A549 treated with GW870086 at 1 μM for 4 hours (cell line): ENCODE data around the gene FUT7. TPM values are rescaled to one million over a fixed set of nuclear protein-coding genes. Genes with fewer than 3 reads are reported as not detected.

Source experiments
- total RNA-seq: library from RNA; stranded (reverse); fragments of 200-300 nt; extraction: Qiagen RNA extraction; gene quantifications from 5 replicates; pipeline ENCODE4 v1.2.3, GENCODE V29; 2022; ENCODE audit warnings: low read depth

FUT7 gene, protein sequence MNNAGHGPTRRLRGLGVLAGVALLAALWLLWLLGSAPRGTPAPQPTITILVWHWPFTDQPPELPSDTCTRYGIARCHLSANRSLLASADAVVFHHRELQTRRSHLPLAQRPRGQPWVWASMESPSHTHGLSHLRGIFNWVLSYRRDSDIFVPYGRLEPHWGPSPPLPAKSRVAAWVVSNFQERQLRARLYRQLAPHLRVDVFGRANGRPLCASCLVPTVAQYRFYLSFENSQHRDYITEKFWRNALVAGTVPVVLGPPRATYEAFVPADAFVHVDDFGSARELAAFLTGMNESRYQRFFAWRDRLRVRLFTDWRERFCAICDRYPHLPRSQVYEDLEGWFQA
- total RNA-seq = 0.06 TPM in 1 of 5 replicates, not detected in the others

DNA sequence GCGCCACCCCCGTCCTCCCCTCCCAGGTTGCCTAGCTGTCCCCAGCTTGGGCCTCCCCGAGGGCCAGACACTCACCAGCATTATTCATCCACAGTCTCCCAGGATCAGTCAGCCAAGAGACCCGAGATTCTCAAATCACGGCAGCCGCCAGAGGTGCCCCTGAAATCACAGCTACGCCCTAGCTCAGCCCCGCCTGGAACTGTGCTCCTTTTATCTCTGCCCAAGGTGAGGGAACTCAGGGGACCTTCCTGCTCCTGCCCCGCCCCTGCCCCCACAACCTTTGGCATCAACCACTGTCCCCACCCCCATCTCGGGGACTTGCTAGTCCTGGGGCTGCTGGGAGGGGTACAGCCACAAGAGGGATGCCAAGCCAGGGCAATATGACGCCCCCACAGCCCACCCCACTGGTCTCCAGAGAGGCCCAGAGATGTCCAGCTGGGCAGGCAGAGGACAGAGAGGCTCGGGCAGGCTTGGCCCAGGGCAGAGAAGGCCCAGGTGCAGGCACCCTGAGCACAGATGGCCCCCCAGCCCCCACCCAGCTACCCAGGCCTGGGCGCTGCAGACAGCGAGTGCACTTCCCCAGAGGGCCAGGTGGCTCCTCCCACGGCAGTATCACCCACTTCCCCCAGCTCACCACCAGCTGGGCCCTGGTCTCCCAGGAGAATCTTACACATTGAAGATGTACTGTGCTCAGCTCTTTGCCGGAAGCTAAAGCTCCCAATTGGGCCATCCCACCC, at the start of gene FUT7:
Gene FUT7 (minus strand): TSS at position 185 of the 737 bp plus-strand sequence. CDS start 97 bp downstream, at position 88.

DNA sequence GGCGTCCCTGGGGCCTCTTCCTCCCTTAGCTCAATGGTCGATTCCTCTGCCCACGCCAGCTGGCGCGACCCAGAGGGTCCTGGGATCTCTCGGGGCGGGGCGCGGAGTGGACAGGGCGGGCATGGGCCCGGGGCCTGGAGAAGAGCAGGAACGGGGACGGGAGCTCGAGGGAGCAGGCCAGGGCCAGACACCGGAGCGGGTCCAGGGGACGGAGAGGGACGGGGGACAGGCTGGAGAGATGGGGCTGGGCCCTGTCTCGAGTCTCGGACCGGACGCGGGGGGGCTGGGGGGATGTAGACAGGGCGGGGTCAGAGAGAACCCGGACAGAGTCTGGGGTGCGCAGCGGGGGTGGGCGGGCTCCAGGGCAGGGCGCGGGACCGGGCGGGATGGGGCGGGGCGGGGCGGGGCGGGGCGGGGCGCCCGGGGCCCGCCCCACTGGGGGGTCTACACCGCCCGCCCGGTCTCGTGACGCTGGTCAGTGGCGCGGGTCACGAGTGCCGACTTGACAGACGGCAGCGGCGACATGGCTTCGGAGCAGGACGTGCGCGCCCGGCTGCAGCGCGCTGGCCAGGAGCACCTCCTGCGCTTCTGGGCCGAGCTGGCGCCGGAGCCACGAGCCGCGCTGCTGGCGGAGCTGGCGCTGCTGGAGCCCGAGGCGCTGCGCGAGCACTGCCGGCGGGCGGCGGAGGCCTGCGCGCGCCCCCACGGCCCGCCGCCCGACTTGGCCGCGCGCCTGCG, 45.3 kb upstream of the FUT7 start, which contains the start of gene UAP1L1:
Gene UAP1L1 (plus strand): TSS at position 508 of the 738 bp plus-strand sequence. CDS start 16 bp downstream, at position 524.

GRCh38 chr9:137070201-137070905, 38.5 kb upstream of the FUT7 start, which contains the start of gene SAPCD2:
SAPCD2 (minus strand) TSS chr9:137070557; CDS start chr9:137070460, 97 bp downstream.

DNA sequence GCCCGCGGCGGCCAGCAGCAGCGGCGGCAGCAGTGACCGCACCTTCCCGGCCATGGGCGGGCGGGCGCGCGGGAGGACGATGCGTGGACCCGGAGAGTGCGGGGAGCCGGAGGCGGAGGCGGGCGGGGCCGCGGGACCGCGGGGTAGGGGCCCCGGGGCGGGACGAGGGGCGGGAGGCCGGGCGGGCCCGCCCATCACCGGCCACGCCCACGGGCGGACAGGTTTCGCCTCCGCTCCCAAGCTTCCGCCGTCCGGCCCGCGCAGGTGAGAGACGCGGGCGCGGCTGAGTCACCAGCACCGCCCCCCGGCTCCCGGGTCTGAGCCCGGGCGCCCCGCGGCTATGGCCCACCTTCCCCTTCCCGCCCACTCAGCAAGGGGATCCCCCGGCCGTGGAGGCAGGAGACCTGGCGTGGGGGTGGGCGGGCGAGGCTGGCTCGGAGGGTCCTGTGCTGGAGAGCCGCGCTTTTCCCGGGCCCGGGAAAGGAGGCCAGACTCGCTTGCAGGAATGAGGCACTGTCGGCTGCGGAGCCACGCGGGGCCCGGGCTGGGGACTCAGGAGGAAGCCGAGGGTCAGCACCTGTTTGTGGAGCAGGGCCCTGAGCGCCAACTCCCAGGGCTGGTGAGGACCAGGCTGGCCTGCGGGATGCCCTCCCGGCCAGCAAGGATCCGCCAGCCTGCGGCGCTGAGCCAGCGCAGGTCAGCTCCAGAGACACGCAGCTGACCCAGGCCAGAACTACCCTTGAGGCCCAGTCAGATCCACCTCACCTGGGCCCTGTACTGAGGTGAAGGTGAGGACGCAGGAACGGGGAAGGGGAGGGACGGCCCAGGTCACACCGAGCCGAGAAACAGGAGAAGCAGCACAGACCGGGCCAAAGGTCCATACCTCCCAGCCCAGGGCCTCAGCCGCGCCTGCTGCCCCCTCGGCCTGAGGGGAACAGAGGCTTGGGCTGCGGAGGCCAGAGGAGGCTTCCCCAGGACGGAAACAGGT, 22.4 kb upstream of the FUT7 start, which contains the start of gene ENTPD2:
Gene ENTPD2 (minus strand): TSS at position 118 of the 988 bp plus-strand sequence. CDS start 64 bp downstream, at position 54.

GRCh38 chr9:137046088-137046787, 14.3 kb upstream of the FUT7 start, which contains the start of gene NPDC1:
NPDC1 (minus strand) TSS chr9:137046177; CDS start chr9:137045989, 188 bp downstream.

DNA sequence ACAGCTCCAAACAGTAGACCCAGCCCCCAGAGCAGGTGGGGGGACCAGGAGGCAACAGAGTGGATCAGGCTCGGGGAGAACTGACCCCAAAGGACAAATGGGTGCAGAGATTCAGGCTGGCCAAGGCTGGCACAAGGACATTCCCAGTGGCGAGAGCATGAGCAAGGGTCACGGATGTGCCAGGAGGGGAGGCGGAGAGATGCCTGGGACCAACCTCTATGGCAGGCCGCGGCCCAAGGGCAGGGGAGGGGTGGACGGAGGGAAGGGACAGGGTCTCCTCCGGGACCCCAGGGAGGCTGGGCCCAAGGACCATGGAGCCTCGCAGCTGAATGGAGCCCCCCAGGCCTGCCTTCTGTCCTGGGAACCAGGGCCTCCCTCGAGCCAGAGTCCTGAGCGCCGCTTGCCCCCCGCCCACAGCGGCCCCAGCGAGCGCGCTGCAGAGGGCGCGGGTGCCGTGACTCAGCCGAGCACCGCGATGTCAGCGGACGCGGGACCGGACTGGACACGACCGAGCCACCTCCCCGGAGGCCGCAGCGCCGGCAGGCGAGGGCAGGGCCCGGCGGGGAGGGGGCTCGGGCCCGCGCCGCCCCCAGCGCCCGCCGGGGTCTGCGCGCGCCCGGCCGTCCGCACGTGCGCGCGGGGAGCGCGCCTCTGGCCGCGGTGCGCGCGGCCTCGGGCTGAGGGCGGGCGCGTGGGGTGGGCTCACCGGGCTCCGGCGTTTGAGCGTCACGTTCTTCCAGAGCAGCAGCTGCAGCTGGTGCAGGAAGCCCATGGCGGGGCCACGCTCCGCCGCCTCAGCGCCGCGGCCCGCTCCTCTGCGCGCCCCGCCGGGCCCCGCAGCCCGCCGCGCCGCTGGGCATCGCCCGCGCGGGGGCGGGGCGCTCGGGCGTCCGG, 4.3 kb downstream of the FUT7 start, which contains the start of gene ABCA2:
Gene ABCA2 (minus strand): TSS at position 869 of the 894 bp plus-strand sequence. CDS start 97 bp downstream, at position 772.

GRCh38 chr9:136996361-136997292, 35.3 kb downstream of the FUT7 start, which contains the start of gene CLIC3:
CLIC3 (minus strand) TSS chr9:136996568; CDS start chr9:136996543, 25 bp downstream.

GRCh38 chr9:136991993-136992818, 39.7 kb downstream of the FUT7 start, which contains the start of gene PAXX:
PAXX (plus strand) TSS chr9:136992422; CDS start chr9:136992444, 22 bp downstream.

DNA sequence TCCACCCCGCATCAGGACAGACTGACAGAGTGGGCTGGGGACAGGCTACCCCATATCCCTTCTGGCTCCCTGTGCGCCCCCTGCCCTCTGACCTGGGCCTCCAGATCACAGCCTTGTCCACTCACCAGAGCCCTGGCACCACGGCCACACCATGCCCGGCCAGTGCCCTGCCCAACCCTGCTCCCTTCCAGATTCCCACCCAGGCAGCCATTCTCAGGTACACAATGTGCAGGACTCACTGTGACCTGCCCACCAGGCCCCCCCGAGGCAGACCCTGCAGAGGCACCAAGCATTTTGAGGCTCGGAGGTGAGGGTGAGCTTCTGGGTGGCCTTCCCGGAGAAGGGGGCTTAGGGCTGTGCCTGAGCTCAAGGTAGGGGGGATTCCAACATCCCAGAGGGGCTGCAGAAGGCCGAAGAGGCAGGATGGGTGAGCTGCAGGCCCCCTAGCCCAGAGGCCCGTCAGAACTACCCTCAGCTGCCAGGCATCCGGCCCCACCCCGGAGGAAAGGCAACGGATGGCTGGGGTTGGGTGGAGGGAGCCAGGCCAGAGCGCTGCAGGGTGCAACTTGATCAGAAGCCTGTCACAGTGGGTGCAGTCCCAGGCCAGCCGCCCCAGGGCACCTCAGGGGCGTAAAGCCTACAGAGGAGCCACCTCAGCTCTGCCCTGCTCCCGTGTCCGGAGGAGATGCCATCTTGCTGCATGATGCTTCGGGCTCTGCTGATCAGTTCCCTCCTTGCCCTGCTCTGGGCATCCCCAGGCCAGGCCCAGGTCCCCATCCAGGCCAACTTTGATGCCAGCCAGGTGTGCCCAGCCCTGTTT, 49.4 kb downstream of the FUT7 start, which contains the start of gene LCNL1:
Gene LCNL1 (plus strand): TSS at position 762 of the 820 bp plus-strand sequence. CDS start 594 bp downstream, outside the sequence.

Other genes with a start within 250 kb of the FUT7 start
- gene TMEM141, start 240.7 kb downstream of the FUT7 start, total RNA-seq = 64.6 to 80.7 TPM (median 74.2 TPM) in 5 replicates
- 0.15 to 0.72 TPM (median 0.44 TPM) in 5 replicates for gene CCDC183, start 235.8 kb downstream of the FUT7 start, total RNA-seq
- 58.9 to 86.1 TPM (median 79.5 TPM) in 5 replicates for gene RABL6, start 224.1 kb downstream of the FUT7 start, total RNA-seq
- gene AJM1, start 189.6 kb downstream of the FUT7 start, total RNA-seq = 4.0 to 4.7 TPM (median 4.2 TPM) in 5 replicates
- gene PHPT1, start 182.7 kb downstream of the FUT7 start, total RNA-seq = 285 to 343 TPM (median 299 TPM) in 5 replicates
- gene MAMDC4, start 179.7 kb downstream of the FUT7 start, total RNA-seq = 2.5 to 5.8 TPM (median 3.1 TPM) in 5 replicates
- gene EDF1, start 165.8 kb downstream of the FUT7 start, total RNA-seq = 428 to 545 TPM (median 458 TPM) in 5 replicates
- 43.8 to 69.5 TPM (median 59.1 TPM) in 5 replicates for gene TRAF2, start 145.6 kb downstream of the FUT7 start, total RNA-seq
- 70.1 to 101 TPM (median 99.1 TPM) in 5 replicates for gene FBXW5, start 87.3 kb downstream of the FUT7 start, total RNA-seq
- gene C8G, start 86.8 kb downstream of the FUT7 start, total RNA-seq = 0.85 to 2.9 TPM (median 1.4 TPM) in 5 replicates
- gene LCN12, start 79.8 kb downstream of the FUT7 start, total RNA-seq = 0.80 to 1.6 TPM (median 1.3 TPM) in 5 replicates
- gene PTGDS, start 54.6 kb downstream of the FUT7 start, total RNA-seq = 0.57 to 0.68 TPM (median 0.66 TPM) in 3 of 5 replicates, not detected in the others
- gene LCNL1, start 49.1 kb downstream of the FUT7 start, total RNA-seq = 0.07 to 0.08 TPM (median 0.08 TPM) in 3 of 5 replicates, not detected in the others
- gene PAXX, start 39.7 kb downstream of the FUT7 start, total RNA-seq = 47.9 to 81.3 TPM (median 74.1 TPM) in 5 replicates
- gene CLIC3, start 35.5 kb downstream of the FUT7 start, total RNA-seq = 3.3 to 5.1 TPM (median 4.8 TPM) in 5 replicates
- 21.4 to 27.7 TPM (median 25.4 TPM) in 5 replicates for gene ABCA2, start 3.9 kb downstream of the FUT7 start, total RNA-seq
- gene NPDC1, start 14.1 kb upstream of the FUT7 start, total RNA-seq = 44.4 to 81.3 TPM (median 73.5 TPM) in 5 replicates
- gene ENTPD2, start 22.0 kb upstream of the FUT7 start, total RNA-seq = 1.1 to 2.3 TPM (median 1.7 TPM) in 5 replicates
- 14.8 to 25.2 TPM (median 21.9 TPM) in 5 replicates for gene SAPCD2, start 38.5 kb upstream of the FUT7 start, total RNA-seq
- 9.7 to 13.3 TPM (median 10.7 TPM) in 5 replicates for gene UAP1L1, start 45.4 kb upstream of the FUT7 start, total RNA-seq
- gene MAN1B1, start 54.9 kb upstream of the FUT7 start, total RNA-seq = 39.8 to 52.8 TPM (median 51.9 TPM) in 5 replicates
- 81.3 to 123 TPM (median 112 TPM) in 5 replicates for gene DPP7, start 82.6 kb upstream of the FUT7 start, total RNA-seq
- gene GRIN1, start 107.1 kb upstream of the FUT7 start, total RNA-seq = 0.30 to 0.61 TPM (median 0.40 TPM) in 5 replicates
- 0.70 to 2.1 TPM (median 1.2 TPM) in 5 replicates for gene LRRC26, start 138.0 kb upstream of the FUT7 start, total RNA-seq
- gene TMEM210, start 140.0 kb upstream of the FUT7 start, total RNA-seq = not detected in 5 replicates
- 25.3 to 36.9 TPM (median 34.6 TPM) in 5 replicates for gene ANAPC2, start 156.5 kb upstream of the FUT7 start, total RNA-seq
- gene SSNA1, start 156.6 kb upstream of the FUT7 start, total RNA-seq = 105 to 159 TPM (median 141 TPM) in 5 replicates
- gene TPRN, start 168.7 kb upstream of the FUT7 start, total RNA-seq = 6.8 to 10.6 TPM (median 9.0 TPM) in 5 replicates
- gene TMEM203, start 173.6 kb upstream of the FUT7 start, total RNA-seq = 36.5 to 44.9 TPM (median 44.2 TPM) in 5 replicates
- gene NDOR1, start 173.6 kb upstream of the FUT7 start, total RNA-seq = 11.7 to 17.1 TPM (median 16.5 TPM) in 5 replicates
- gene RNF208, start 190.2 kb upstream of the FUT7 start, total RNA-seq = 1.4 to 2.3 TPM (median 1.8 TPM) in 5 replicates
- 3.6 to 5.2 TPM (median 4.2 TPM) in 5 replicates for gene CYSRT1, start 193.1 kb upstream of the FUT7 start, total RNA-seq
- 0.08 to 0.31 TPM (median 0.21 TPM) in 5 replicates for gene RNF224, start 195.4 kb upstream of the FUT7 start, total RNA-seq
- gene SLC34A3, start 198.8 kb upstream of the FUT7 start, total RNA-seq = 0.06 to 0.17 TPM (median 0.11 TPM) in 5 replicates
- 612 to 791 TPM (median 723 TPM) in 5 replicates for gene TUBB4B, start 209.2 kb upstream of the FUT7 start, total RNA-seq
- gene STPG3, start 219.2 kb upstream of the FUT7 start, total RNA-seq = not detected in 5 replicates
- gene NELFB, start 223.2 kb upstream of the FUT7 start, total RNA-seq = 45.1 to 56.7 TPM (median 55.1 TPM) in 5 replicates
- 19.3 to 29.7 TPM (median 27.9 TPM) in 5 replicates for gene TOR4A, start 245.6 kb upstream of the FUT7 start, total RNA-seq